Measurements from ENCODE around the gene CDC42BPB. TPM values are rescaled to one million over a fixed set of nuclear protein-coding genes. Genes with fewer than 3 reads are reported as not detected.

The CDC42BPB gene
- total RNA-seq, 4 donors from 2014 or later, result 90.7 to 153 (median 101) TPM

- H3K36me3 ChIP-seq, result peaks cover 0 to 6% of the 10 kb centered on the region in 2 donors
- intact Hi-C loops (cut with DNase I), result no loop called here
- TF ChIP-seq POLR2A (IDR thresholded peaks at IDR 0.05) (no peak), CTCF (IDR thresholded peaks at IDR 0.05) (no peak)
- WGBS, 2 donors, result 95 to 99% methylated on average over 6 to 7 of the region's 7 CpGs
- H3K4me3 ChIP-seq (replicated peaks in 1 of 3), result no peak overlapping the region
- peak overlapping the region in 1 of 3 donors; percentile 67 for H3K27ac ChIP-seq
- peaks cover 42 to 57% of the 10 kb centered on the region in 2 donors for H3K4me1 ChIP-seq
- H3K9me3 ChIP-seq, result no peaks in the 10 kb centered on the region
- no peaks in the 10 kb centered on the region for H3K27me3 ChIP-seq
- no peak for DNase-seq
Observed at GRCh38 chr14:102903889-102904512, 153.3 kb downstream of the CDC42BPB start.

- peaks cover 0 to 6% of the 10 kb centered on the region in 2 donors for H3K36me3 ChIP-seq
- no peak overlapping the region for H3K4me3 ChIP-seq (replicated peaks in 1 of 3)
- intact Hi-C loops (cut with DNase I), result no loop called here
- peaks cover 41 to 59% of the 10 kb centered on the region in 2 donors for H3K4me1 ChIP-seq
- no peak for TF ChIP-seq POLR2A (IDR thresholded peaks at IDR 0.05)
- TF ChIP-seq CTCF (IDR thresholded peaks at IDR 0.05), result no peak
- no peaks in the 10 kb centered on the region for H3K27me3 ChIP-seq
- peak; percentile 86 to 87 for DNase-seq
- 53 to 76% methylated on average over 27 to 29 of the region's 29 CpGs for WGBS, 2 donors
- no peaks in the 10 kb centered on the region for H3K9me3 ChIP-seq
- peak overlapping the region; percentile 20 to 67 (median 52) for H3K27ac ChIP-seq
Observed at GRCh38 chr14:102903248-102903888, 154.0 kb downstream of the CDC42BPB start.

GRCh38 chr14:102902523-102903247 lies 154.7 kb downstream of the CDC42BPB start:
- intact Hi-C loops (cut with DNase I), result no loop called here
- 71 to 84% methylated on average over 10 of the region's 12 CpGs for WGBS, 2 donors
- peaks cover 0 to 6% of the 10 kb centered on the region in 2 donors for H3K36me3 ChIP-seq

GRCh38 chr14:102902086-102902485 lies 155.3 kb downstream of the CDC42BPB start:
- H3K4me1 ChIP-seq, result peaks cover 42 to 67% of the 10 kb centered on the region in 2 donors
- intact Hi-C loops (cut with DNase I), result no loop called here
- peaks cover 0 to 6% of the 10 kb centered on the region in 2 donors for H3K36me3 ChIP-seq
- TF ChIP-seq POLR2A (IDR thresholded peaks at IDR 0.05), result no peak
- no peak for TF ChIP-seq CTCF (IDR thresholded peaks at IDR 0.05)
- H3K4me3 ChIP-seq (replicated peaks in 1 of 3), result no peak overlapping the region
- H3K27me3 ChIP-seq, result no peaks in the 10 kb centered on the region
- 88 to 92% methylated on average over 1 to 6 of the region's 7 CpGs for WGBS, 2 donors
- peak overlapping the region in 2 of 3 donors; percentile 52 to 67 for H3K27ac ChIP-seq
- H3K9me3 ChIP-seq, result no peaks in the 10 kb centered on the region
- no peak for DNase-seq

More at GRCh38 chr14:102902523-102903247, 154.7 kb downstream of the CDC42BPB start:
- Histone ChIP-seq H3K9me3 (no peaks in the 10 kb centered on the region), H3K27me3 (no peaks in the 10 kb centered on the region), H3K4me3 (replicated peaks in 1 of 3) (no peak overlapping the region), H3K4me1 (peaks cover 42 to 62% of the 10 kb centered on the region in 2 donors), H3K27ac (peak overlapping the region; percentile 5 to 67 (median 52))
- DNase-seq, result no peak
- TF ChIP-seq POLR2A (IDR thresholded peaks at IDR 0.05), result no peak
- no peak for TF ChIP-seq CTCF (IDR thresholded peaks at IDR 0.05)
